BE2C (cell line): Measurements from ENCODE around the gene VAPB.
A peak's percentile ranks its signal among the peaks of the same experiment; 100 is the strongest.

Experiments
- DNase-seq: peaks from one replicate; pipeline ENCODE4 v3.0.0-alpha.2; 2020
- H3K27me3 ChIP-seq: fragments of 250-450 bp; sonication (Bioruptor Pico); 2 replicates; pipeline ENCODE4 v1.5.1; 2020; ENCODE audit warnings: mild to moderate bottlenecking
- H3K36me3 ChIP-seq: fragments of 250-450 bp; sonication (Bioruptor Pico); 2 replicates; pipeline ENCODE4 v1.5.1; 2020; ENCODE audit warnings: mild to moderate bottlenecking
- H3K4me1 ChIP-seq: fragments of 250-450 bp; sonication (Bioruptor Pico); 2 replicates; pipeline ENCODE4 v1.5.1; 2020
- H3K4me3 ChIP-seq: 2 replicates; pipeline ENCODE4 v1.5.1; 2011; ENCODE audit warnings: low read depth, low read length
- H3K9me3 ChIP-seq: fragments of 250-450 bp; sonication (Bioruptor Pico); 2 replicates; pipeline ENCODE4 v1.5.1; 2020
- CTCF ChIP-seq: IDR thresholded peaks from 2 replicates; pipeline ENCODE4 v1.5.1; 2012; ENCODE audit warnings: mild to moderate bottlenecking, low read depth, low read length

VAPB gene

GRCh38 chr20:58453391-58453790 lies 64.4 kb downstream of the VAPB start:
- DNase-seq = no peak
- peaks cover 6% of the 10 kb centered on the region; the same call in 1 of the 2 replicates for H3K36me3 ChIP-seq
- H3K4me3 ChIP-seq = no peak overlapping the region

GRCh38 chr20:58454460-58454859 lies 65.4 kb downstream of the VAPB start:
- no peak overlapping the region for H3K4me3 ChIP-seq
- H3K27me3 ChIP-seq = no peaks in the 10 kb centered on the region
- no peak for DNase-seq
- peaks cover 39% of the 10 kb centered on the region for H3K4me1 ChIP-seq
- peaks cover 6% of the 10 kb centered on the region; the same call in 1 of the 2 replicates for H3K36me3 ChIP-seq
- TF ChIP-seq CTCF = no peak
- H3K9me3 ChIP-seq = 0 out of 2 replicates have a peak, but pooled peaks cover 2% of the 10 kb centered on the region

More at GRCh38 chr20:58453391-58453790, 64.4 kb downstream of the VAPB start:
- H3K4me1 ChIP-seq = peaks cover 39% of the 10 kb centered on the region
- H3K27me3 ChIP-seq = no peaks in the 10 kb centered on the region
- TF ChIP-seq CTCF = no peak
- 0 out of 2 replicates have a peak, but pooled peaks cover 2% of the 10 kb centered on the region for H3K9me3 ChIP-seq

- Histone ChIP-seq H3K36me3 (no peaks in the 10 kb centered on the region), H3K4me1 (peaks cover 42% of the 10 kb centered on the region), H3K9me3 (no peaks in the 10 kb centered on the region), H3K4me3 (no peak overlapping the region), H3K27me3 (no peaks in the 10 kb centered on the region)
- no peak for TF ChIP-seq CTCF
- DNase-seq = peak; percentile 93
Measured at GRCh38 chr20:58457083-58457695, 68.2 kb downstream of the VAPB start.

GRCh38 chr20:58458342-58459057 lies 69.5 kb downstream of the VAPB start:
- Histone ChIP-seq H3K4me1 (peaks cover 42% of the 10 kb centered on the region), H3K36me3 (no peaks in the 10 kb centered on the region), H3K4me3 (no peak overlapping the region), H3K27me3 (no peaks in the 10 kb centered on the region), H3K9me3 (no peaks in the 10 kb centered on the region)
- DNase-seq = peak; percentile 61
- TF ChIP-seq CTCF = no peak

GRCh38 chr20:58459058-58459750 lies 70.2 kb downstream of the VAPB start:
- no peaks in the 10 kb centered on the region for H3K36me3 ChIP-seq
- H3K9me3 ChIP-seq = no peaks in the 10 kb centered on the region
- no peak for TF ChIP-seq CTCF
- peaks cover 42% of the 10 kb centered on the region for H3K4me1 ChIP-seq
- H3K27me3 ChIP-seq = no peaks in the 10 kb centered on the region
- DNase-seq = peak; percentile 42
- no peak overlapping the region for H3K4me3 ChIP-seq
